NCI-H2227 (cell line): ENCODE measurements around the gene COL4A2.

ENCODE experiments used
- DNase-seq: peaks from one replicate; lab custom pipeline; 2025; ENCODE audit not compliant: unreplicated experiment; lab: John Stamatoyannopoulos, UW

The COL4A2 gene

DNA sequence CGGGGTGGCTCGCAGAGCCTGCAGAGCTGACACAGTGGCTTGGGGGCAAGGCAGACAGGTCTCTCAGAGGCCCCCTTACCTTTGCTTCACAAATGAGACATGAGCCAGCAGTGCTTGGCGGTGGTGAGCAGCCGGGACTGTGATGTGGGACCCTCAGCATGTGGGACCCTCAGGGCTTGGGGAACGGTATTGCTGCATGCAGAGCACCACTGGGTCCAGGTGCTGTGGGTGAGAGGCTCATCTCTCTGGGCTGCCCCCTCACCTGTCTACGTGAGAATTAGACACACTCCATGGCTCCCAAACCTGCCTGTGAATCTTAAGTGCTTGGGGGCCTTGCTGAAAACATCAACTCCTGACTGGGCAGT is 106.6 kb downstream of the COL4A2 start:
- DNase-seq, result no peak

DNA sequence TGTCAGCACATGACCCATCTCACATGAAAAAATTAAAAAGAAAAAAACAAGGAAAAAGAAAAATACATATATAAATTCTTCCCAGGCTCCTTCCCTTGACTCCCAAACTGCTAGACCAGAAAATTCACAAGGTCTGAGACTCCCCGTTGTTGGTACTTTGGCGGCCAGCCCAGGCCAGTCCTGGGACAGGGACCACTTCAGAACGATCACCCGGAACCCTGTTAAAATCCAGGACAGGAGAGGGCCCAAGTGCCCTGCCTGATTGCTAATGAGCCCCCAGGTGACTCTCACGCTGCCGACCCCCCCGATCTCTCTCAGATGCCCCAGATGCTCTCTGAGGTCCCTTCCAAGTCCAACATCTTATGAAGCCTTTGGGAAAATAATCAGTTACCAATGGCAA is 107.2 kb downstream of the COL4A2 start:
- no peak for DNase-seq

DNA sequence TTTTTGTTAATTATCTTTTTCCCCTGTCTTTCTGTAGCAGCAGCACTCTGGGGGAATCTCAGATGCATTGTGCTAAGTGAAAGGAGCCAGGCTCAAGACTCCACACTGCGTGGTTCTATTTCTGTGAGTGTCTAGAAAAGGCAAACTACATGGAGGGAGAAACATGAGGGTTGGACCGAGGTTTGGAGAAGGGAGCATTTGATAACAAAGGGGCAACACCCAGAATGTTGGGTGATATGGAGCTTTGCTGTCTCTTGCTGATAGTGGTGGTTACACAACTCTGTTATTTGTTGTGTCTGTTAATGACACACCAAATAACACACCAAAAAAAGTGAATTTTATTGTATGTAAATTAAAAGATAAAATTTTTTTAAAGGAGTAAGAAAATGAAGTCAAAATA is 107.8 kb downstream of the COL4A2 start:
- DNase-seq, result no peak

DNA sequence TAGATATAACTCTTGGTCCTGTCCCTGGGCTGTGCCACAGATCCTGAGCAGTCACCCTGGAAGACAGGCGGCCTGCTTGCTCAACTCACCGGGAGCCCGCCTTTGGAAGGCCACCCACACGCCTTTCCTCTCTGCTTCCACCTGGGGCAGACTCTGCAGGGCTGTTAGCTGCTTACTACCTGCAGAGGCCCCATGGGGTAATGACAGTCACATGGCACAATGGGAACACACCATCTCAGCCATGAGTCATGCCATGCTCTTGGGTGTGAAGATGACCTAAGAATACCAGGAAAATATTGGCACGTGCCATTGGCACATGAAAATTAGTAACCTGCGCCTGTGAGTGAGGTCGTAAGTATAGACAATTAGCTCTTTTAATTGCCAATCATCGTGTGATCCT is 108.6 kb downstream of the COL4A2 start:
- DNase-seq, result no peak

DNA sequence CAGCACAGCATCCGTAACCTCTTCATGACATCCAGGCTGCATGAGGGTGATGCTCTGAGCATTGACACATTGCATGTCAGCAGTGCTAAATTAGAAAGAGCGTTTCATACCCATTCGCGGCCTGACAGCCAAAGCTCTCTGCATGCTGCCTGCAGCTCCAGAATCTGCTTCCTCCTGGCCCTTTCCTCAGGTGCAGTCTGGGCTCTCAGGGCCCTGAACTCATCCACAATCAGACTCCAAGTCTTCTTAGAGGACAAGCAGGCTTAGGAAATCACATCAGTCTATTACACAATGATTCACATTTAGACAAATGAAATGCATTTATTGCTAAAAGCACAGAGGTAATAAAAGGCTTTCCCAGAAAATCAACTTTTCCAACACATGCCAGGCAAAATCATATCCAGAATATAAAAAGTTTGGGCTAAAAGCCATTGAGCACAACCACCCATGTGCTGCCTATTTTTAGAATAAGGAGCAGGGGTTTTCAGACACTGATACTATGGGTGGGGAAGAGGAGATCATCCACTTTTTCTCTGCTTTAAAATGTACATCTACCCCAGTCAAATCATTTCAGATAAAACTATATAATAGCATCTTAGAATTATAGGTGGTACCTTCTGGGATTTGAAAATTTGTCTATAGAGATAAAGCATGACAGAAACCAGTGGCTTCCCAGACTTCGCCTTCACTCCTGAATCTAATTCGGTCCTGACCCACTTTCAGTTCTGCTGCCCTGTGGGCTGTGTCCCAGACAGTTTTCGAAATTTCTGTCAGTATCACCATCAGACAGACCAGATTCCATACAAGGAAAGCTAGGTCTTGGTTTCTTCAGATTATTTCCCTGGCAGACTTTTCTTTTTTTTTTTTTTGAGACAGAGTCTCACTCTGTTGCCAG is 109.3 kb downstream of the COL4A2 start:
- DNase-seq, result no peak

DNA sequence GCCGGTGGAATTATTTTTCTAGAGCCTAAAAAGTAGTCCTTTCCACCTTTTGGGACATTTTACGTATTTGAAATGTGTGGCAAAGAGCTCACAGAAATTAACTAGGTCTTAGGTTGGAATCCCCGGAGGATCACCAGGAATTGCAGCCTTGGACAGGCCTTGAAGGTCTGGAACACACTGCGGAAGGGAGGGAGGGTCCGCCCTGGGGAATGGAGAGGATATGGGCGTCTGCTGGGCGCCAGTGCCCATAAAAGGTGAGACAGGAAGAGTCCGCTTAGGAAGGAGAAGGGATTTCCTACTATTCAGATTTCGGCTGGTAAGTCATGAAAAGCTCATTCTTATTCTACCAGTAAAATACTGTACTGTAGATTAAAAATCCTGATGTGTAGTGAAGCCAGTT is 111.9 kb downstream of the COL4A2 start:
- no peak for DNase-seq

DNA sequence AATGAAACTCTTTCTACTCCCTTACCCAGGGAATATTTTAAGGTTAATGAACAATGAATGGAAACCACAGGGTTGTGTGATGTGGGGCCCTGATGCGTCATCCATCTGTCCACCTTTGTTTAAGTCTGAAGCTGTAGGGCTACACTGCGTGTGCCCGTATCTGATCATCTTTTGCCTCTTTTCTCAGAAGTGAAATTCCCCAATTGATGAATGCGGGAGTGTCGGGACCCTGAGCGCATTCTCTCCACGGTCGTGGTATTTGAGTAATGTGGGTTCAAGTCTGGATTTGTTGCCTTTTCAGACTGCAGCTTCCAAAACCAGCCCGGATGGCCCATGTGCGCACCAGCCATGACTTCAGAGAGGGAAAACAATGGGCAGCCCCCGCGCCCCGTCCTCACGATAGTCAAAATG is 112.3 kb downstream of the COL4A2 start:
- no peak for DNase-seq

DNA sequence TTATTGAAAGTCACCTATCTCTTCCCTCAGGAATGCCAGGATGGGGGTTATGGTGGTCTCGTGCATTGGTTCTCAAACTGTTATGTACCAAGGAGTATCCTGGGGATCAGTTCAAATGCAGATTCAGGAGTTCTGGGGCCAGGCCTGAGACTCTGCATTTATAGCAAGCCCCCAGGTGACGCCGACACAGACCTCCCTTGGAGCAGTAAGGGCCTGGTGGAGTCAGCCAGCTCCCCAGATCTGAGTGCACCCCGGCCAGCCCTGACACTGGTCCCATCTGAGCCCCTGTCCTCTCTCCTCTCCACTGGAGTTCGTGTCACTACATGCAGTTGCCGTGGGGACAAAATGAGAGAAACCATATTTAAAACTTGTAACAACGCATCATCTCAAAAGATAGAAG is 112.9 kb downstream of the COL4A2 start:
- DNase-seq, result no peak

DNA sequence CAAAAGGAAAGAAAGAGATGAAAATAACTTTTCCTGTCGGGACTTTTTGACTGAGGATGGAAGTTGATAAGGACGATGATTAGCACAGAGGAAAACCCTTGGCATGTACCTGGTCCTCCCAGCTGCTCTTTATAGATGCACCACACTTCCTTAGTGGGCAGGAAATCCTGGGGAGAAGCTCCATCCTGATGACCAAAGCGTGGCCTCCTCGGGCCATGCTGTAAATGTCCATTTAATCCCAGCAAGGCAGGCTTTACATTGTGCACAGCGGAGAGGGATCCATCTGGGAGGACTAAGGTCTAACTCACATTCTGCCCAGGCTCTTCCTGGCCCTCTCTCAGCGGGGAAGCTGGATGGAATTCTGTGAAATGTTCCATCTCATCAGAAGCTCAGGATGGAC is 113.5 kb downstream of the COL4A2 start:
- no peak for DNase-seq

DNA sequence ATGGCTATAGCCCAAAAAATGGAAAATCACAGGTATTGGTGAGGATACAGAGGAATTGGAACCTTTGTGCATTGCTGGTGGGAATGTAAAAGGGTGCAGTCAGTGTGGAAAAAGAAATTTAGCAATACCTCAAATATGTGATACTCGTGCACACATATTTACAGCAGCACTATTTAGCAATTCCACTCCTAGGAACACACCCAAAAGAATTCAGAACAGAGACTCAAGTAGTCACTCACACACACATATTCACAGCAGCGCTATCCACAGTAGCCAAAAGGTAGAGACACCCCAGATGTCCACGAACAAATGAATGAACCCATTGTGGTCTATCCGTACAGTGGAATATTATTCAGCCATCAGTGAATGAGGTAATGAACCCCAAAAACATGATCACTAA is 114.0 kb downstream of the COL4A2 start:
- DNase-seq, result no peak

DNA sequence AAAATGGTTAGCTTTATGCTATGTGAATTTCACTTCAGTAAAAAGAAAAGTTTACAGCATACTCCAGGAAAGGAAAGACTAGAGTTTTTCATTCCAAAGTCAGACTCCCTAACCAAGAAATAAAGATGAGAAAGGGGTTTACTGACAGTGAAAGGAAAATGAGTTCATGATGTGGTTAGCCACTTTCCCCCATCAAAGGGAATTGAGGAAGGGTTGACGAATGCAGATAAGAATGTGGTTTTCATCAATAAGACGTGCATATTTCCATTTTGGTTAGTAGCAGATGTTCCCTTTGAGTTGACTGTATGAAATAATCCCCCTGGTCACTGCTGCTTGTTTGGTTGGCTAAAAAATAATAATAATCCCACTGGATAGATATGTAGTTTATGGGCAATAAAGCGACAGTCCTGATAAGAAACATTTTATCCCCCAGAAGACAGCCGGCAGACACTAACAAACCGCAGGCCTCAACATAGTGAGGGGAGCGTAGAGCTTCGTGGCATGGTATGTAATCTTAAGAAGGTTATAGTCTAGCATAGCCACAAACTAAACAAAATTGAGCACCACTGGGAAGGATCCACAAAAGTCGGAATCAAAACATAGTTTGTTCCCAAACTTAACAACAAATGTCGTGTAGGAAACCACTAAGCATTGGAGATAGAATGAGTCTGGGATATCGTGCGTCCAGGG is 114.8 kb downstream of the COL4A2 start:
- no peak for DNase-seq

DNA sequence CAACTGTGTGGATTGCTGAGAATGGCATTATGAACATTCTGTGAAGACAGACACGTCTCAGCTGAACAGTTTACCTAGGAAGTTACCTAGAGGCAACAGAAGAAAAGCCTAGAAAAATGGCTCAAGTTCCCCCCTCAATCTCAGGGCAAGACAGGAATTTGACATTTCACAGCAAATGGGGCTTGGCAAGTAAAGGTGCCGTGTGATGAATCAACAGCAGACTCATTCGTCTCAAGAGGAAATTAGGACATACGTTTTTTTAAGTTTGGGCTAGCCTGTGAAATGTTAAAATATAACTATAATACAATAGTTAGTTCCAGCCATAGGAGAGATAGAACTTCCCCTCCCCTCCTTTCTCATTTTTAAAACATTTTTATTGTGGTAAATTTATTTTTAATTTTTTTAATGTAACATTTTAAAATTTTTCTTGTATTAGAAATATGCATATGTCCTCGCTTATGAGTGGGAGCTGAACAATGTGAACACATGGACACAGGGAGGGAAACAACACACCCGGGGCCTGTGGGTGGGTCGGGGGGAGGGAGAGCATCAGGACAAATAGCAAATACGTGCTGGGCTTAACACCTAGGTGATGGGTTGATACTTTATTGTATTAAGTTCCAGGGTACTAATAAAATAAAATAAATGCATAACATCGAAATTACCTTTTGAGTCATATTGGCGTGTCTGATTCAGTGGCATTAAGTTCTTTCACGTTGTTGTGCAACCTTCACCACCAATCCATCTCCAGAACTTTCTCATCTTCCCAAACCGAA is 116.0 kb downstream of the COL4A2 start:
- DNase-seq, result no peak

DNA sequence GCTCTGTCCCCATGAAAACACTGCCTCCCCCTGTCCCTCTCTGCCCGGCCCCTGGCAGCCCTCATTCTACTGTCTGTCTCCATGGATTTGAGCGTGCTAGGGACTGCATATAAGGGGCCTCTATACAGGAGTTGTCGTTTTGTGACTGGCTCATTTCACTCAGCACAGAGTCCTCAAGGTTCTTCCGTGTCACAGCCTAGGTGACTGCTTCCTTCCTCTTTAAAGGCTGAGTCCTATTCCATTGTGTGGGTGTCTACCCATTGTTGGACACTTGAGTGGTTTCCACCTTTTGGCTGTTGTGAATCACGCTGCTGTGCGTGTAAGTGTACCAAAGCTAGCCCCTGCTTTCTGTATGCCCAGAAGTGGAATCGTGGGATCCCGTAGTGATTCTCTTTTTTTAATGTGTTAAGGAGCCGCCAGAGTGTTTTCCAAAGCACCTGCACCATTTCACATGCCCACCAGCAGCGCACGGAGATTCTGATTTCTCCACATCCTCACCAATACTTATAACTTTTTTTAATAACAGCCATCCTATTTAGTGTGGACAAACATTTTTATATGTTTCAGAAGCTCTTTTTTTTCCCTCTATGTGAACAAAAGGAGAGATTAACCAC is 116.7 kb downstream of the COL4A2 start:
- no peak for DNase-seq

DNA sequence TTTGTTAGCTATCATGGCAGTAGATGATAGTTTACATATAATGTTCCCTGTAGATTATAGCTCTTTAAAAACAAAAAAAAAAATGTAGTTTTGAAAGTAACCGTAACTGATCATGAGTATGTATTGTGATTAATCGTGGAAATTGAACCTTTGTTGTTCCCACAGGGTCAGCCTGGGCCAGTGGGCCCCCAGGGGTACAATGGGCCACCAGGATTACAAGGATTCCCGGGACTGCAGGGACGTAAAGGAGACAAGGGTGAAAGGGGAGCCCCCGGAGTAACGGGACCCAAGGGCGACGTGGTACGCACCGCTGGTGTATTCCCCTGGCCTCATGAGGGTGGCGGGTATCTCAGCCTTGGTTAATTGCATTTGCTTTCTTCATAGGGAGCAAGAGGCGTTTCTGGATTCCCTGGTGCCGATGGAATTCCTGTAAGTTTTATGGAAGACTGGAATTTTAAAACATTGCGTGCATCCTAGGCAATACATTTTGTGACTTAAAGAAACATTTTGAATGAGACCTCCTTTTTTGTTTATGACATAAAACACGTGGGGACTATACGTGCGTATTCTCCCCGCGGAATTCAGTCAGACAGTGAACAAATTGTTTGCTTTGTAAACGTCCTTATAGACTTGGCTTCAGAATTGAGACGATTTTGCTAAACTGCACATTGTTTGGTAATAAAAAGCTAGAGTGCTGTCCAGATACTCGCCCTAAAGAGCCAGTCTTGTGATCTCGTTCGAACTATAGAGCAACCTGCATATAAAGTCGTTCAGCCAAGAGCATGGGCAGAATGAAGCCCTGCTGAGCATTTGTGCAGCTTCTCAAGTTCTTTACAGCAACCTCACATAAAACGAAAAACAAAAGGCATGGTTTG is 117.7 kb downstream of the COL4A2 start:
- no peak for DNase-seq

DNA sequence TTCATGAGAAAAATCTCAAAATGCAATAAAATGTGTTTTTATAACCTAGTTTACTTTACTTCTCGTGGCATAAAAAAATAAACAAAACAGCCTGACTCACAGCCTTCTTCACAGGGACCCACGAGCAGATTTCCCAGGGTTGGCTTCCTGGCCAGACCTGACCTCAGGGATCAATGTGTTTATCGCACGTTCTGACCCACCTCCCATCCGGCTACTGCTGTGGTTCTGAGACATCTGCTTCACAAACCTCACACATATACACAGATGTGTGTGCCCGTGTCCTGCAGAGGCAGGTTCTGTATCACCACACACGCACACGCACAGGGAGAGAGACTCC is 118.3 kb downstream of the COL4A2 start:
- DNase-seq, result no peak

DNA sequence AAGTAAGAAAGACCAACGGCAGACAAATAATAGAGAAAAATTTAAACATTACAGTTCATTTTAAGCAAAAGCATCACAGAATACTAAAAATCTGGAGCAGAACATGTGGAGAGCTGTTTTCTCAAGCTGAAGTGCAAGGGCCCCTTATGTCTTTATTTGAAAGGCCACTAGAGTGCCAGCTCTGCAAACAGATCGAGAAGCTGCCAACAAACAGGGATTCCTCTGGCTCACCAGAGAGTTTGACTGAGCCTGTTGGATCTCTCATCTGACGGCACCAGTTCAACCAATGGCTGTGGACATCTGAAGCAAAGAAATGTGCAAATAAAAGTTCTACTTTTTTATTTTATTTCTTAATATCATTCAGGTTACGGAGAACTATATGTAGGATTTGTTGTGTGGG is 119.7 kb downstream of the COL4A2 start:
- DNase-seq, result no peak

DNA sequence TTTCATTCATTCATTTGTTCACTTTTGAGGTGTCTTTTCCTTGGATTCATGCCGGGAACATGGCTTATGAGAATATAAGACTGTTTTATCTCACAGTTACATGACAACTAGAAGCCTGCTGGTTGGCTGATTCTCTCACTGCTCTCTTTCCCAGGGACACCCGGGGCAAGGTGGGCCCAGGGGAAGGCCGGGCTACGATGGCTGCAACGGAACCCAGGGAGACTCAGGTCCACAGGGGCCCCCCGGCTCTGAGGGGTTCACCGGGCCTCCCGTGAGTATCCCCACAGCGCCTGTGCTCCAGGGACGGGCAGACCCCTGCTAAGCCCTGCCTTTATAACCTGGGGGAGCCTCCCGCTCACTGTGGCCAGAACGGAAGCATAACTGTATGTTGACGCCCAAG is 121.2 kb downstream of the COL4A2 start:
- DNase-seq, result no peak

DNA sequence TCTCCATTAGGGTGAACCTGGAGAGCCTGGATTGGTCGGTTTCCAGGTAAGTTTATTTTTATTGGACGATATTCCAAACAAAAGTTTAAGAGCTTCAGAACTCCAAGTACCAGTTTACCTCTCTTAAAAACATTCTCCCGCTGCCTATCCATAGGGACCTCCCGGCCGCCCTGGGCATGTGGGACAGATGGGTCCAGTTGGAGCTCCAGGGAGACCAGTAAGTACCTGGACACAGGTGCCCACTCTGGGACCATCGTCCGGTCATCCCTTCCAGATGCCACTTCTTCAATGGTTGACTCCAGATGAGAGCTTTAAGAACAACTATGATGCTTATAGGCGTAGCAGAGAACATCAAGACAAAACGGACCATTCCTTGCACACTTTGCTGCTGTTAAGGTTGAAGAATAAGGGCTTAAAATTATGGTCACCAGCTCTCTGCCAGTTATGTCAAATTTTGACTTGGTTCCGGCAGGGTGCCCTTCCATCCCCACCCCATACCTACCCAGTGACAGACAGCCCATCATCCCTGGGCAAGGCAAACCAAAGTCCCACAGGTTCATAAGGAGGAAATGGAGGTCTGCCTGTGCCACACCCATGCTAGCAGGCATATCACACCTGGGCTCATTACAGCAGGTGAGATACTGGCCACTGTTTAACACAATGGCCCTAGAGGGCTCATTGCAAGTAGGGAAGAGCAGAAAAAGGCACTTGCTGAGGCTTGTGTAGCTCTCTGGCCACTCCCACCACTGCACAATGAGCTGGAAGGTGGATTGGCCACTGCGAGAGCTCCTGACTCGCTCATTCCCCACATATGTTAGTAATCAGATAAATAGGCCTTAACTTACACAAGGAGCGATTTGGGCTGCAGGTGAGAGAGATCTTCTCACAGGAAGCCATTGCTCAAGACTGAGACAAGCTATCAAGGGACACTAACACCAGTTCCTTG is 123.6 kb downstream of the COL4A2 start:
- DNase-seq, result no peak
